Activated naive CD4-positive, alpha-beta T cell treated with Interleukin-2 at 50 U/mL for 16 hours (primary cell): ENCODE measurements around the gene CACNB2.
"Not testable (repeated sequence)": the region's sequence is repeated elsewhere in the genome, so short reads cannot be mapped to it uniquely, and the experiment has no call there.

ENCODE experiments used
- DNase-seq: peaks from one replicate; pipeline ENCODE4 v3.0.0-alpha.2; 2020

Gene CACNB2

GRCh38 chr10:18149196-18149800, 9.1 kb downstream of the CACNB2 start:
- DNase-seq: no peak

- no peak for DNase-seq
These were observed 11.2 kb downstream of the CACNB2 start for GRCh38 chr10:18151356-18151890.

GRCh38 chr10:18153381-18153780, 13.2 kb downstream of the CACNB2 start:
- DNase-seq: not testable (repeated sequence)

GRCh38 chr10:18155321-18155720, 15.1 kb downstream of the CACNB2 start:
- DNase-seq: no peak

- DNase-seq: not testable (repeated sequence)
These were observed 16.6 kb downstream of the CACNB2 start for GRCh38 chr10:18156797-18157196.

- DNase-seq: no peak
These were observed 17.7 kb downstream of the CACNB2 start for GRCh38 chr10:18157881-18158280.

GRCh38 chr10:18158773-18159265, 18.6 kb downstream of the CACNB2 start:
- no peak for DNase-seq

GRCh38 chr10:18159557-18159956, 19.3 kb downstream of the CACNB2 start:
- DNase-seq: no peak

GRCh38 chr10:18162021-18162627, 21.9 kb downstream of the CACNB2 start:
- DNase-seq: no peak

- no peak for DNase-seq
These were observed 23.9 kb downstream of the CACNB2 start for GRCh38 chr10:18164093-18164492.

GRCh38 chr10:18164748-18165361, 24.6 kb downstream of the CACNB2 start:
- DNase-seq: no peak

GRCh38 chr10:18178854-18179483, 38.7 kb downstream of the CACNB2 start:
- no peak for DNase-seq

- DNase-seq: no peak
These were observed 39.7 kb downstream of the CACNB2 start for GRCh38 chr10:18179891-18180290.

GRCh38 chr10:18181382-18181781, 41.2 kb downstream of the CACNB2 start:
- DNase-seq: not testable (repeated sequence)

GRCh38 chr10:18185621-18186020, 45.4 kb downstream of the CACNB2 start:
- no peak for DNase-seq

GRCh38 chr10:18190840-18191239, 50.6 kb downstream of the CACNB2 start:
- DNase-seq: no peak

- no peak for DNase-seq
These were observed 54.4 kb downstream of the CACNB2 start for GRCh38 chr10:18194634-18195033.

- no peak for DNase-seq
These were observed 55.0 kb downstream of the CACNB2 start for GRCh38 chr10:18195060-18195799.

- DNase-seq: no peak
These were observed 56.8 kb downstream of the CACNB2 start for GRCh38 chr10:18196806-18197550.

- no peak for DNase-seq
These were observed 57.5 kb downstream of the CACNB2 start for GRCh38 chr10:18197706-18198105.

GRCh38 chr10:18201877-18202276, 61.7 kb downstream of the CACNB2 start:
- no peak for DNase-seq
